Panc1 (cell line): Measurements from ENCODE around the gene C1QL2.

Experiments
- CTCF ChIP-seq: fragments of 450-650 bp; IDR thresholded peaks from 2 replicates; pipeline ENCODE4 v1.5.1; 2017; ENCODE audit warnings: mild to moderate bottlenecking
- POLR2AphosphoS5 ChIP-seq: IDR thresholded peaks from 2 replicates; pipeline ENCODE4 v1.6.1; 2012; ENCODE audit warnings: mild to moderate bottlenecking, low read depth, low read length, moderate library complexity
- REST ChIP-seq, 2 experiments: IDR thresholded peaks; 2 replicates each; pipeline ENCODE4 v1.6.1; 2011 to 2012; ENCODE audit warnings: low read depth in 2 of 2, control low read depth in 1 of 2, low read length in 1 of 2, mild to moderate bottlenecking in 1 of 2, moderate library complexity in 1 of 2; ENCODE audit not compliant: insufficient read depth in 1 of 2
- SIN3A ChIP-seq: IDR thresholded peaks from 2 replicates; pipeline ENCODE4 v1.6.1; 2012; ENCODE audit warnings: low read depth, mild to moderate bottlenecking, low read length, moderate library complexity, borderline replicate concordance; ENCODE audit not compliant: insufficient read depth
- TCF7L2 ChIP-seq: IDR thresholded peaks from 2 replicates; pipeline ENCODE4 v1.6.1; 2011; ENCODE audit warnings: mild to moderate bottlenecking, low read depth, low read length, inconsistent platforms

- no peak for TF ChIP-seq CTCF
- TF ChIP-seq SIN3A, result no peak
- TF ChIP-seq POLR2AphosphoS5, result no peak
- no peak for TF ChIP-seq REST (IDR thresholded peaks at IDR 0.05; ENCODE audit: insufficient read depth in 1 of 2, low read depth in 2 of 2, low read length in 1 of 2)
- no peak for TF ChIP-seq TCF7L2
Measured at GRCh38 chr2:119170504-119170903, 12.0 kb upstream of the C1QL2 start.
